PFSK-1 (cell line): ENCODE data around the gene KPNA1.

ENCODE experiments used
- POLR2AphosphoS5 ChIP-seq: IDR thresholded peaks from 2 replicates; pipeline ENCODE4 v1.6.1; 2012; ENCODE audit warnings: low read depth, mild to moderate bottlenecking, control low read depth, low read length, moderate library complexity
- REST ChIP-seq, 2 experiments: IDR thresholded peaks; 2 replicates each; pipeline versions ENCODE4 v1.6.1 to v1.8.0; 2011 to 2012; ENCODE audit warnings: low read depth in 2 of 2, low read length in 2 of 2, control low read depth in 1 of 2, inconsistent platforms in 1 of 2, mild to moderate bottlenecking in 1 of 2, moderate library complexity in 1 of 2; ENCODE audit not compliant: insufficient read depth in 1 of 2
- SIN3A ChIP-seq: IDR thresholded peaks from 2 replicates; pipeline ENCODE4 v1.6.1; 2012; ENCODE audit warnings: mild to moderate bottlenecking, low read length, moderate library complexity, borderline replicate concordance; ENCODE audit not compliant: insufficient read depth
- TAF1 ChIP-seq: IDR thresholded peaks from 2 replicates; pipeline ENCODE4 v1.6.1; 2012; ENCODE audit warnings: low read length, control low read depth, borderline replicate concordance; ENCODE audit not compliant: insufficient read depth

GRCh38 chr3:122395582-122395981 is 119.2 kb downstream of the KPNA1 start:
- TF ChIP-seq SIN3A (no peak), TAF1 (no peak), REST (IDR thresholded peaks at IDR 0.05; ENCODE audit: insufficient read depth in 1 of 2, low read depth in 2 of 2, low read length in 2 of 2) (no peak), POLR2AphosphoS5 (no peak)
